ENCODE results near the gene SLFN12. TPM values are rescaled to one million over a fixed set of nuclear protein-coding genes. Genes with fewer than 3 reads are reported as not detected.

SLFN12 gene
- total RNA-seq (2014; rRNA removed) (not detected in 2 replicates), Bru-seq, nascent RNA (percentile 16 among the genes with signal in this experiment), BruChase-seq, experiment 1, labeled RNA remaining after a 6-hour chase (percentile 17 among the genes with signal in this experiment), BruChase-seq, experiment 2, labeled RNA remaining after a 2-hour chase (percentile 8 among the genes with signal in this experiment)
- long read RNA-seq: 0 reads

GRCh38 chr17:35432176-35433074 lies at the start of gene SLFN12:
Gene SLFN12, minus strand, starts transcription at chr17:35432500. Its CDS starts 9,472 bp downstream, at chr17:35423028.
- no peak within 1 kb of the TSS for H3K4me3 ChIP-seq (ENCODE audit: low read length)
- H3K9ac ChIP-seq (ENCODE audit: low read length): no peak within 1 kb of the TSS
- H3K27me3 ChIP-seq (ENCODE audit: low read length): no peaks in the 10 kb centered on the region
- H3K4me1 ChIP-seq (ENCODE audit: insufficient read depth, low read length): peaks cover 11% of the 10 kb centered on the region
- ChIA-PET POLR2A (ENCODE audit: unreplicated experiment) (no interaction called here), CTCF (no interaction called here)
- ATAC-seq (no peak), DNase-seq (no peak)
- BruUV-seq (replicated peaks): no TSS peak
- intact Hi-C loops (cut with micrococcal nuclease): no loop called here
- TF ChIP-seq EZH2 (IDR thresholded peaks at IDR 0.05; ENCODE audit: low read length, unreplicated experiment) (no peak), EZH2phosphoT487 (IDR thresholded peaks at IDR 0.05; ENCODE audit: borderline replicate concordance, low read length) (no peak)
- H4K20me1 ChIP-seq (ENCODE audit: low read length): no peaks in the 10 kb centered on the region
- H3F3A ChIP-seq (ENCODE audit: low read length, unreplicated experiment): no peaks in the 10 kb centered on the region
- no peaks in the 10 kb centered on the region for H3K9me2 ChIP-seq (replicated peaks; ENCODE audit: low read length)
- H2AFZ ChIP-seq (ENCODE audit: low read length): no peak within 1 kb of the TSS
- H3K36me3 ChIP-seq (ENCODE audit: low read depth, low read length): no peaks in the 10 kb centered on the region
- H3K4me2 ChIP-seq (ENCODE audit: low read length): peak within 1 kb of the TSS; percentile 21; the same call in 1 of the 2 replicates
- H3K79me2 ChIP-seq (ENCODE audit: low read length): no peaks in the 10 kb centered on the region
- H3K27ac ChIP-seq (ENCODE audit: low read length): no peak within 1 kb of the TSS
- H3K9me3 ChIP-seq (ENCODE audit: low read length): no peaks in the 10 kb centered on the region

GRCh38 chr17:35479271-35479670 lies 47.0 kb upstream of the SLFN12 start:
- Histone ChIP-seq H3K36me3 (ENCODE audit: low read depth, low read length) (no peaks in the 10 kb centered on the region), H3K79me2 (ENCODE audit: low read length) (no peaks in the 10 kb centered on the region), H3K9ac (ENCODE audit: low read length) (no peak overlapping the region), H3K9me3 (ENCODE audit: low read length) (no peaks in the 10 kb centered on the region), H4K20me1 (ENCODE audit: low read length) (no peaks in the 10 kb centered on the region), H3F3A (ENCODE audit: low read length, unreplicated experiment) (no peaks in the 10 kb centered on the region), H3K27me3 (ENCODE audit: low read length) (peaks cover 51% of the 10 kb centered on the region), H3K27ac (ENCODE audit: low read length) (no peak overlapping the region), H3K9me2 (replicated peaks; ENCODE audit: low read length) (no peaks in the 10 kb centered on the region), H3K4me2 (ENCODE audit: low read length) (no peak overlapping the region), H3K4me3 (ENCODE audit: low read length) (no peak overlapping the region), H2AFZ (ENCODE audit: low read length) (no peak overlapping the region), H3K4me1 (ENCODE audit: insufficient read depth, low read length) (no peaks in the 10 kb centered on the region)
- BruUV-seq (replicated peaks): no TSS peak
- TF ChIP-seq, protein P1, sequence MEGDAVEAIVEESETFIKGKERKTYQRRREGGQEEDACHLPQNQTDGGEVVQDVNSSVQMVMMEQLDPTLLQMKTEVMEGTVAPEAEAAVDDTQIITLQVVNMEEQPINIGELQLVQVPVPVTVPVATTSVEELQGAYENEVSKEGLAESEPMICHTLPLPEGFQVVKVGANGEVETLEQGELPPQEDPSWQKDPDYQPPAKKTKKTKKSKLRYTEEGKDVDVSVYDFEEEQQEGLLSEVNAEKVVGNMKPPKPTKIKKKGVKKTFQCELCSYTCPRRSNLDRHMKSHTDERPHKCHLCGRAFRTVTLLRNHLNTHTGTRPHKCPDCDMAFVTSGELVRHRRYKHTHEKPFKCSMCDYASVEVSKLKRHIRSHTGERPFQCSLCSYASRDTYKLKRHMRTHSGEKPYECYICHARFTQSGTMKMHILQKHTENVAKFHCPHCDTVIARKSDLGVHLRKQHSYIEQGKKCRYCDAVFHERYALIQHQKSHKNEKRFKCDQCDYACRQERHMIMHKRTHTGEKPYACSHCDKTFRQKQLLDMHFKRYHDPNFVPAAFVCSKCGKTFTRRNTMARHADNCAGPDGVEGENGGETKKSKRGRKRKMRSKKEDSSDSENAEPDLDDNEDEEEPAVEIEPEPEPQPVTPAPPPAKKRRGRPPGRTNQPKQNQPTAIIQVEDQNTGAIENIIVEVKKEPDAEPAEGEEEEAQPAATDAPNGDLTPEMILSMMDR (conservative IDR thresholded peaks at IDR 0.05; ENCODE audit: low read depth, low read length): no peak
- TF ChIP-seq EZH2 (IDR thresholded peaks at IDR 0.05; ENCODE audit: low read length, unreplicated experiment): no peak
- no peak for TF ChIP-seq EZH2phosphoT487 (IDR thresholded peaks at IDR 0.05; ENCODE audit: borderline replicate concordance, low read length)
- intact Hi-C loops (cut with micrococcal nuclease): no loop called here
- DNase-seq: no peak
- CTCF ChIA-PET: no interaction called here
- POLR2A ChIA-PET (ENCODE audit: unreplicated experiment): no interaction called here
- ATAC-seq: no peak

DNA sequence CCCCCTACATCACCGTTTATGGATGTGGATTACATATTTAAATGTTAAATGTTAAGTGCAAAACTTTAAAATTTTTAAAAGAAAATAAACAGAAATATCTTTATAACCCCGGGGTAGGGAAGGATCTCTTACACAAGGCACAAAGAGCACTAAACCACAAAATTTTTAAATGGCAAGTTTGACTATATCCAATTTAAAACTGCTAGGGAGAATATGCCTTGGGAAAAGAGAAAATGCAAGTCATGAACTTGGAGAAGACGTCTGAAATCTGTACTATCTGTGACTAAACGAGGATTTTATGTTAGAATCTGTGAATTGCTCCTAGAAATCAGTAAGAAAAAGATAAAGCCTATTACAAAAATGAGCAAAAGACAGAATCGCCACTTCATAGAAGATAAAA lies 44.9 kb upstream of the SLFN12 start:
- Histone ChIP-seq H4K20me1 (ENCODE audit: low read length) (no peaks in the 10 kb centered on the region), H3K27me3 (ENCODE audit: low read length) (peaks cover 42% of the 10 kb centered on the region), H3K9me3 (ENCODE audit: low read length) (no peaks in the 10 kb centered on the region), H3K36me3 (ENCODE audit: low read depth, low read length) (no peaks in the 10 kb centered on the region), H3K79me2 (ENCODE audit: low read length) (no peaks in the 10 kb centered on the region), H3K9me2 (replicated peaks; ENCODE audit: low read length) (no peaks in the 10 kb centered on the region), H3K4me2 (ENCODE audit: low read length) (no peak overlapping the region), H3F3A (ENCODE audit: low read length, unreplicated experiment) (no peaks in the 10 kb centered on the region), H2AFZ (ENCODE audit: low read length) (no peak overlapping the region), H3K4me1 (ENCODE audit: insufficient read depth, low read length) (no peaks in the 10 kb centered on the region), H3K4me3 (ENCODE audit: low read length) (no peak overlapping the region), H3K9ac (ENCODE audit: low read length) (no peak overlapping the region), H3K27ac (ENCODE audit: low read length) (no peak overlapping the region)
- no TSS peak for BruUV-seq (replicated peaks)
- ChIA-PET CTCF (no interaction called here), POLR2A (ENCODE audit: unreplicated experiment) (no interaction called here)
- ATAC-seq: no peak
- intact Hi-C loops (cut with micrococcal nuclease): no loop called here
- no peak for DNase-seq
- no peak for TF ChIP-seq EZH2phosphoT487 (IDR thresholded peaks at IDR 0.05; ENCODE audit: borderline replicate concordance, low read length)
- no peak for TF ChIP-seq EZH2 (IDR thresholded peaks at IDR 0.05; ENCODE audit: low read length, unreplicated experiment)
- TF ChIP-seq, protein P1 (conservative IDR thresholded peaks at IDR 0.05; ENCODE audit: low read depth, low read length): no peak
